Nephron (organoid): ENCODE measurements around the gene PRPSAP2.
A peak's percentile ranks its signal among the peaks of the same experiment; 100 is the strongest.

Experiments
- H3K27ac Mint-ChIP-seq, 3 experiments: 2 replicates each; pipeline ENCODE4 v1.8.0; 2020; ENCODE audit warnings: mixed read lengths in 3 of 3, mild to moderate bottlenecking in 2 of 3, moderate library complexity in 1 of 3
- H3K27me3 Mint-ChIP-seq: 2 replicates; pipeline ENCODE4 v1.8.0; 2021; ENCODE audit warnings: low read depth, mild to moderate bottlenecking, moderate library complexity, mixed read lengths
- H3K36me3 Mint-ChIP-seq: 2 replicates; pipeline ENCODE4 v1.8.0; 2020; ENCODE audit warnings: low read depth, mixed read lengths
- H3K4me1 Mint-ChIP-seq: 2 replicates; pipeline ENCODE4 v1.8.0; 2020; ENCODE audit warnings: mixed read lengths
- H3K4me3 Mint-ChIP-seq, 3 experiments: 2 replicates each; pipeline ENCODE4 v1.8.0; 2020; ENCODE audit warnings: mild to moderate bottlenecking in 3 of 3, mixed read lengths in 3 of 3, moderate library complexity in 2 of 3
- H3K9me3 Mint-ChIP-seq: 2 replicates; pipeline ENCODE4 v1.8.0; 2020; ENCODE audit warnings: mixed read lengths
- CTCF ChIP-seq, 3 experiments: fragments of 200-600 bp; sonication (generic); IDR thresholded peaks; one replicate each; pipeline ENCODE4 v1.5.0; 2021; ENCODE audit warnings: antibody characterized with exemption in 3 of 3; ENCODE audit not compliant: unreplicated experiment in 3 of 3

The PRPSAP2 gene

GRCh38 chr17:18905226-18905625 lies 47.3 kb downstream of the PRPSAP2 start:
- H3K4me3 Mint-ChIP-seq, result no peak overlapping the region
- peaks cover 3% of the 10 kb centered on the region for H3K9me3 Mint-ChIP-seq
- peaks cover 73% of the 10 kb centered on the region for H3K36me3 Mint-ChIP-seq
- H3K27ac Mint-ChIP-seq, result no peak overlapping the region
- TF ChIP-seq CTCF (IDR thresholded peaks at IDR 0.05; ENCODE audit: unreplicated experiment in 3 of 3), result no peak
- no peaks in the 10 kb centered on the region for H3K4me1 Mint-ChIP-seq
- H3K27me3 Mint-ChIP-seq, result no peaks in the 10 kb centered on the region

GRCh38 chr17:18910326-18910725 lies 52.4 kb downstream of the PRPSAP2 start:
- Mint-ChIP-seq H3K4me3 (no peak overlapping the region), H3K4me1 (no peaks in the 10 kb centered on the region), H3K9me3 (no peaks in the 10 kb centered on the region), H3K36me3 (peaks cover 75% of the 10 kb centered on the region), H3K27me3 (no peaks in the 10 kb centered on the region), H3K27ac (no peak overlapping the region)
- TF ChIP-seq CTCF (IDR thresholded peaks at IDR 0.05; ENCODE audit: unreplicated experiment in 3 of 3), result no peak

GRCh38 chr17:18910881-18911280 lies 53.0 kb downstream of the PRPSAP2 start:
- Mint-ChIP-seq H3K4me3 (no peak overlapping the region), H3K27ac (no peak overlapping the region), H3K27me3 (no peaks in the 10 kb centered on the region), H3K4me1 (no peaks in the 10 kb centered on the region), H3K9me3 (no peaks in the 10 kb centered on the region), H3K36me3 (peaks cover 76% of the 10 kb centered on the region)
- TF ChIP-seq CTCF (IDR thresholded peaks at IDR 0.05; ENCODE audit: unreplicated experiment in 3 of 3), result no peak

GRCh38 chr17:18916816-18917500 lies 59.0 kb downstream of the PRPSAP2 start:
- Mint-ChIP-seq H3K27ac (no peak overlapping the region), H3K27me3 (no peaks in the 10 kb centered on the region), H3K4me1 (no peaks in the 10 kb centered on the region), H3K4me3 (no peak overlapping the region), H3K36me3 (peaks cover 62% of the 10 kb centered on the region), H3K9me3 (no peaks in the 10 kb centered on the region)
- no peak for TF ChIP-seq CTCF (IDR thresholded peaks at IDR 0.05; ENCODE audit: unreplicated experiment in 3 of 3)

- H3K27me3 Mint-ChIP-seq, result no peaks in the 10 kb centered on the region
- no peaks in the 10 kb centered on the region for H3K9me3 Mint-ChIP-seq
- H3K27ac Mint-ChIP-seq, result no peak overlapping the region
- TF ChIP-seq CTCF (IDR thresholded peaks at IDR 0.05; ENCODE audit: unreplicated experiment in 3 of 3), result no peak
- H3K4me1 Mint-ChIP-seq, result no peaks in the 10 kb centered on the region
- peaks cover 56% of the 10 kb centered on the region for H3K36me3 Mint-ChIP-seq
- H3K4me3 Mint-ChIP-seq, result no peak overlapping the region
Measured at GRCh38 chr17:18917506-18918032, 59.6 kb downstream of the PRPSAP2 start.

- TF ChIP-seq CTCF (IDR thresholded peaks at IDR 0.05; ENCODE audit: unreplicated experiment in 3 of 3), result no peak
- Mint-ChIP-seq H3K9me3 (no peaks in the 10 kb centered on the region), H3K4me1 (no peaks in the 10 kb centered on the region), H3K4me3 (no peak overlapping the region), H3K27ac (peak overlapping the region in 1 of 3 experiments; percentile 46), H3K27me3 (no peaks in the 10 kb centered on the region), H3K36me3 (peaks cover 44% of the 10 kb centered on the region)
Measured at GRCh38 chr17:18919963-18920362, 62.0 kb downstream of the PRPSAP2 start.
